ENCODE data around the gene ODF4. TPM values are rescaled to one million over a fixed set of nuclear protein-coding genes. Genes with fewer than 3 reads are reported as not detected.
"Not testable (repeated sequence)": the region's sequence is repeated elsewhere in the genome, so short reads cannot be mapped to it uniquely, and the experiment has no call there.

The ODF4 gene
- total RNA-seq, 1 donor from 2014 or later: not detected

DNA sequence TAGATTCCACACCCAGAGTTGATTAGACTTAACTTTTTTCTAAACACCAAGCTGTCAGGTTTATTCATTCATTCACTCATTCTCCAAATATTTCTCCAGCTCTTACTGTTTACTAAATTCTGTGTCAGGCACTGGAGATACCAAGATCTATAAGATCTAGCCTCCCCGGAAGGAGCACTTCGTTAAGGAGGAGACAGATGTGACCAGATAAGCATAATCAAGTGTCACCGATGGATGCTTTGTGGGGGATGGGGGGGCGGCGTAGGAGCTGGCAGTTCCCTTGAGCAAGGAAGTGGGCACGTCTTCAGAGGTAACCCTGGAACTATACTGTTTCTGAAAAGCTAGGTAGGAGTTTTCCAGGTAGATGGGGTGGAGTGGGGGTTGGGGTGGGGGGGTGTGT is 47.2 kb downstream of the ODF4 start:
- intact Hi-C loops (cut with DNase I): loop anchor here (10.0 kb wide), 1 partner anchor 358 kb away; the partner anchor contains the start of gene CCDC42
- no peak for DNase-seq (ENCODE audit: low spot score)

DNA sequence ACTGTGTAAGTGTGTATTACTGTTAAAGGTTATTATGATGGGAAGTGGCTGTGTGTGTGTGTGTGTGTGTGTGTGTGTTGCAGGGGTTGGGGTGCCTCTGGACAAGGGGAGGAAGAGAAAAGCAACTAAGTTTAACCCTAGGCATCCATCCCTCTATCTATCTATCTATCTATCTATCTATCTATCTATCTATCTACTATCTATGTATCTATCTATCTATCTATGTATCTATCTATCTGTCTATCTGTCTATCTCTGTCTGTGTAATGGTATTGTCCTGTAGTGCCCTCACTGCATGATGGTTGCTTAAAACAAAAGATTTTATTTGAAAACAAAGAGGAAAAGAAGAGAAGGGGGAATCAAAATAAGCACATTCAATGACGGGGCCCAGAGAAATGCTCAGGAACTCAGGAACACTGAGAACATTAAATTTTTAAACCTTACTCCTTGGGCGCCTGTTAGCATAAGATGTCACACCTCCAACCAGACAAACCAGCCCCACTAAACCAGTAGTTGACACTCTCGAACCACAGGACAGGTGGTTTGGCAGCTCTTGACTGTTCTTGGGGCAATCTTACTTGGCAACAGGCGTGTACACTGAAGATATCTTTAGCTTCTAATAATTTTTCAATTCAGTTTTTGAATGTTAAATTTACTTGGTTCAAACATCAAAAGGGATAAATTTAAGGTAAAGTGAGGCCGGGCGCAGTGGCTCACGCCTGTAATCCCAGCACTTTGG is 48.4 kb downstream of the ODF4 start:
- intact Hi-C loops (cut with DNase I): loop anchor here (10.0 kb wide), 1 partner anchor 357 kb away; the partner anchor contains the start of gene CCDC42
- DNase-seq (ENCODE audit: low spot score): no peak

- DNase-seq (ENCODE audit: low spot score): no peak
These were observed 52.1 kb downstream of the ODF4 start for GRCh38 chr17:8391711-8392110.

GRCh38 chr17:8392274-8392673 is 52.6 kb downstream of the ODF4 start:
- intact Hi-C loops (cut with DNase I): no loop called here
- no peak for DNase-seq (ENCODE audit: low spot score)

More at GRCh38 chr17:8391711-8392110, 52.1 kb downstream of the ODF4 start:
- intact Hi-C loops (cut with DNase I): no loop called here

DNA sequence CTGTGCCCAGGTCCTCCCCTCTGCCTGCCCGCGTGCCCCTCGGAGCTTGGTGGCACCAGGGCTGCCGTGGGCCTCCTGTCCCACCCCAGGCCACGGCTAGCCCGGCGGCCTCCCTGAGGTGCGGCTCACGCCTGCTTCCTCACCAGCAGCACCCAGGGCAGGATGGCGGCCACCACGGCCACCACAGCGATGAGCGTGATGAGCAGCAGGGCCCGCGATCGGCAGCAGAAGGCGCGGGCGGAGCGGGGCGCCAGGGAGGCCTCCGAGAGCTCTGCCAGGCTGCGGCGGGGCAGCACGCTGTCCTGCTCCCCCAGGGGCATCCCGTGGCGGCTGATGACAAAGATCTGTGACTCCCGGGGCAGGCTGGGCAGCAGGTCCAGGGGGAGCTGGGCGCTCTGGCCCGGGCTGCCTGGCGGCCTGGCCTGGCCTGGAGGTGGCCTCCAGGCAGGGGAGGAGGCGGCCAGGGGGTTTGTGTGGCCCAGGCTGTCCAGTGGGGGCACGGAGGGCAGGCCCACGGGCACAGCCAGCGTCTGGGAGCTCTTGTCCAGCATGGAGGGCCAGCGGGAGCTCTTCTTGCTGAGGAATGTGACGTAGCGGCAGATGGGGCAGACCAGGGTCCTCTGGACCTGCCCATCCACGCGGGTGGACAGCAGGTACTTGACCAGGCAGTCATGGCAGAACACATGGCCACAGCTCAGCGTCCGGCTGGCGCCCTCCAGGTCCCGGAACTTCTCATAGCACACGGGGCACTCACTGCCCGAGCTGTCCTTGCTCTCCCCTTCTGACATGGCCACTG is 53.2 kb downstream of the ODF4 start:
- no peak for DNase-seq (ENCODE audit: low spot score)
- intact Hi-C loops (cut with DNase I): no loop called here

DNA sequence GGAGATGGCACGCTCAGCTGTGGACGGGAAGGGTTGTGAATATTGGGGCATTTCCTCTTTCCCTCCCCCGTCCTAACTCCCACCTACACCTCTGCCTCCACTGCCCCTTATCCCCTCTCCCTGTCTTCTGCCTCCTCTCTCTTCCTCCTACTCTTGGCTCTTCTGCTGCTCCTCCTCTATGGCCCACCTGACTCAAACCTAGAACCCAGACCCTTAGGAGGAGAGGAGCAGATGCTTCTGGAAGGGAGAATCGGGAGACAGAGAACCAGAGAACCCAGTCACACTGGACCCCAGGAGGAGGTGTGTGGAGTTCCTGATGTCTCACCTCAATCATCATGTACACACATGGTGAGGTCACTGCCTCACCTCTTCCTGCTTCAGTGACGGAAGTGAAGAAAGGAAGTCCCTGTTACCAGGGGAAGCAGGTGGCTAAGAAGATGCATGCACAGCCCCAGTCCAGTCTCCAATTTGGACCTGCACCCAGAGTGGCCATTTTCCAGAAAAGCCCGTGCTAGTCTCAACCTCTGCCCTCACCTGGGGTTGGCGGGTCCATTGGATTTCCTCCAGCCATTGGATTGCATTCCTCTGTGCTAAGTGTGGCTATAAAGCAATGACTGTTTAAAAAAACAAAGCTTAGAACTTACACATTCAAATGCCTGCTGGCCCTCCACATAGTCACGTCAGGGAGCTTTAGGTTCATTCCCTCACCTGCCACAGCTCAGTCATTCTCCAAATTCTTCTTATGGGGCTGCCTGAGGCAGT is 54.0 kb downstream of the ODF4 start:
- DNase-seq (ENCODE audit: low spot score): no peak
- intact Hi-C loops (cut with DNase I): no loop called here

DNA sequence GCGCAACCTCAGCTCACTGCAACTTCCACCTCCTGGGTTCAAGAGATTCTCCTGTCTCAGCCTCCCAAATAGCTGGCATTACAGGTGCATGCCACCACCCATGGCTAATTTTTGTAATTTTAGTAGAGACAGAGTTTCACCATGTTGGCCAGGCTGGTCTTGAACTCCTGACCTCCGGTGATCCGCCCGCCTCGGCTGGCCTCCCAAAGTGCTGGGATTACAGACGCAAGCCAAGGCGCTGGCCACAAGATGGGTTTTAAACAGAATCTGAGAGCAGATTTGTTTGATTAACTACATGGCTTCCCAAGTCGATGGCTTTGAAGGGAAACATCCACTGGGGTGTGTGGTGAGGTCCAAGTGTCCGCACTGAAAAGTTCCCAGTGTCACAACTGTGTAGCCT is 54.9 kb downstream of the ODF4 start:
- DNase-seq (ENCODE audit: low spot score); intact Hi-C loops (cut with DNase I): not testable (repeated sequence)

Other genes with a start within 250 kb of the ODF4 start
- gene ALOXE3, start 221.3 kb upstream of the ODF4 start, total RNA-seq: not detected
- gene HES7, start 215.7 kb upstream of the ODF4 start, total RNA-seq: 0.65 TPM
- 47.8 TPM for gene PER1, start 187.4 kb upstream of the ODF4 start, total RNA-seq
- gene VAMP2, start 176.9 kb upstream of the ODF4 start, total RNA-seq: 63.9 TPM
- gene TMEM107, start 163.5 kb upstream of the ODF4 start, total RNA-seq: 8.7 TPM
- 6.8 TPM for gene BORCS6, start 149.7 kb upstream of the ODF4 start, total RNA-seq
- 0.83 TPM for gene AURKB, start 129.3 kb upstream of the ODF4 start, total RNA-seq
- 13.4 TPM for gene CTC1, start 91.8 kb upstream of the ODF4 start, total RNA-seq
- gene PFAS, start 90.6 kb upstream of the ODF4 start, total RNA-seq: 11.2 TPM
- gene RANGRF, start 51.2 kb upstream of the ODF4 start, total RNA-seq: 23.7 TPM
- 4.0 TPM for gene SLC25A35, start 44.4 kb upstream of the ODF4 start, total RNA-seq
- 18.3 TPM for gene ARHGEF15, start 29.6 kb upstream of the ODF4 start, total RNA-seq
- gene RPL26, start 43.4 kb downstream of the ODF4 start, total RNA-seq: 727 TPM
- gene RNF222, start 58.0 kb downstream of the ODF4 start, total RNA-seq: not detected
- gene NDEL1, start 96.0 kb downstream of the ODF4 start, total RNA-seq: 42.0 TPM